ENCODE measurements around the gene NEURL1B.

DNA sequence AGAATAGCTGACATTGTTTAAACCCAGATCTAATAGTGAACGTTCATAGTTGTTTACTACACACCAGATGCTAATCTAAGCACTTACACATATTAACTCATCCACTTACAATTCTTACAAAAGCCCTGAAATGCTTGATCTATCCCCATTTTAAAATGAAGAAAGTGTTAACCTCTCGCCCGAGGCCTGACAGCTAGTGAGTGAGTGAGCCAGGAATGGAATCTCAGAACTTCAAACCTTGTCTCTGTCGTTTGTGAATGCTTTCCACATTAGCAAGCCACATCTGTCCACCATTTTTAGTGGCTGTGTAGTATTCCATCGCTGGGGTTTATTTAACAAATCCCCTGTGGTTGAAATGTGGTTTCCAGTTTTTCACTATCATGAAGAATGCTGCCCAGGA, 24.9 kb upstream of the NEURL1B start:
- TF ChIP-seq TAF1 (conservative IDR thresholded peaks at IDR 0.05) (no peak), SP1 (IDR thresholded peaks at IDR 0.05) (no peak), RAD21 (IDR thresholded peaks at IDR 0.05) (no peak), YY1 (IDR thresholded peaks at IDR 0.05) (no peak)
- TF ChIP-seq, protein P1, sequence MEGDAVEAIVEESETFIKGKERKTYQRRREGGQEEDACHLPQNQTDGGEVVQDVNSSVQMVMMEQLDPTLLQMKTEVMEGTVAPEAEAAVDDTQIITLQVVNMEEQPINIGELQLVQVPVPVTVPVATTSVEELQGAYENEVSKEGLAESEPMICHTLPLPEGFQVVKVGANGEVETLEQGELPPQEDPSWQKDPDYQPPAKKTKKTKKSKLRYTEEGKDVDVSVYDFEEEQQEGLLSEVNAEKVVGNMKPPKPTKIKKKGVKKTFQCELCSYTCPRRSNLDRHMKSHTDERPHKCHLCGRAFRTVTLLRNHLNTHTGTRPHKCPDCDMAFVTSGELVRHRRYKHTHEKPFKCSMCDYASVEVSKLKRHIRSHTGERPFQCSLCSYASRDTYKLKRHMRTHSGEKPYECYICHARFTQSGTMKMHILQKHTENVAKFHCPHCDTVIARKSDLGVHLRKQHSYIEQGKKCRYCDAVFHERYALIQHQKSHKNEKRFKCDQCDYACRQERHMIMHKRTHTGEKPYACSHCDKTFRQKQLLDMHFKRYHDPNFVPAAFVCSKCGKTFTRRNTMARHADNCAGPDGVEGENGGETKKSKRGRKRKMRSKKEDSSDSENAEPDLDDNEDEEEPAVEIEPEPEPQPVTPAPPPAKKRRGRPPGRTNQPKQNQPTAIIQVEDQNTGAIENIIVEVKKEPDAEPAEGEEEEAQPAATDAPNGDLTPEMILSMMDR (IDR thresholded peaks at IDR 0.05; ENCODE audit: low read depth, low read length, missing input control) = no peak
